ENCODE measurements around the gene NACA2. TPM values are rescaled to one million over a fixed set of nuclear protein-coding genes. Genes with fewer than 3 reads are reported as not detected.

The NACA2 gene
- total and polyA plus RNA-seq, 4 donors = 0.08 to 0.32 TPM; not detected in 2

DNA sequence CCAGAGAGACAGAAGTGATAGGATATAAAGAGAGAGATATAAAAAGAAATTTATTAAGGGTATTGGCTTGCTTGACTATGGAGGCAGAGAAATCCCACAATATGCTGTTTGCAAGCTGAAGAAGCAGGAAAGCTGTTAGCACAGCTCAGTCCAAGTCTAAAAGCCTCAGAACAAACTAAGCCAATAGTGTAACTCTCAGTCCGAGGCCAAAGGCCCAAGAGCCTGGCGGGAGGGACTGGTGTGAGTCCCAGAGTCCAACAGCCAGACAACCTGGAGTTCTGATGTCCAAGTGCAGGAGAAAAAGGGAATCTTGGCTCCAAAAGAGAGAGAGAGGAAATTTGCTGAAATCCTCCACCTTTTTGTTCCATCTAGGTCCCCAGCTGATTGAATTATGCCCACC, 30.3 kb upstream of the NACA2 start:
- no peaks in the 10 kb centered on the region for H3K27me3 ChIP-seq (ENCODE audit: control insufficient read depth in 4 of 4, insufficient read depth in 4 of 4, low read length in 3 of 4)
- H3K27ac ChIP-seq (ENCODE audit: low read depth in 1 of 2, low read length in 2 of 2) = no peak overlapping the region
- no peaks in the 10 kb centered on the region for H3K36me3 ChIP-seq (ENCODE audit: control insufficient read depth in 4 of 4, insufficient read depth in 3 of 4, low read depth in 1 of 4, low read length in 3 of 4)
- no peak overlapping the region for H3K9ac ChIP-seq (ENCODE audit: low read depth in 1 of 2, low read length in 2 of 2)
- DNase-seq (ENCODE audit: low spot score) = no peak
- 34% methylated on average over 2 of the region's 2 CpGs for WGBS
- peak; percentile 50 to 67 for TF ChIP-seq HNF4A (conservative IDR thresholded peaks at IDR 0.05)
- TF ChIP-seq HNF4G (IDR thresholded peaks at IDR 0.05) = no peak
- TF ChIP-seq SP1 (IDR thresholded peaks at IDR 0.05) = no peak
- TF ChIP-seq FOXA2 (IDR thresholded peaks at IDR 0.05) = no peak
- H3K4me1 ChIP-seq (ENCODE audit: control insufficient read depth in 4 of 4, insufficient read depth in 4 of 4, low read length in 3 of 4) = peaks cover 0 to 8% (median 4%) of the 10 kb centered on the region in 4 donors
- H3K9me3 ChIP-seq (ENCODE audit: control insufficient read depth in 4 of 4, low read length in 3 of 4) = peaks cover 0 to 5% (median 0%) of the 10 kb centered on the region in 4 donors
- H3K4me3 ChIP-seq (ENCODE audit: low read depth in 1 of 3, low read length in 3 of 3) = no peak overlapping the region

DNA sequence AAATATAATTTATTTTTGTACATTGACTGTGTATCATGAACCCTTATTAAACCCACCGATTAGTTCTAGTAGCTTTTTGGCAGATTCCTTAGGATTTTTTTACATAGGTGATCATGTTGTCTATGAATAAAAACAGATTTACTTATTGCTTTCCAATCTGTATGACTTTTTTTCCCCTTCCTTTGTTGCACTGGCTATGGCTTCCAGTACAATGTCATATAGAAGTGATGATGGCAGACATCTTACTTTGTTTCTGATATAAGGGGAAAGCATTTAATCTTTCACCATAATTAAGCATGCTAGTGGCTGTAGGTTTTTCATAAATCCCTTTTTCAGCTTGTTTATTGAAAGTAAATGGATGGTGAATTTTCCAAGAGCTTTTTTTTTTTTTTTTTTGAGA, 28.9 kb upstream of the NACA2 start:
- no peak for DNase-seq (ENCODE audit: low spot score)
- H3K4me3 ChIP-seq (ENCODE audit: low read depth in 1 of 3, low read length in 3 of 3) = no peak overlapping the region
- H3K9ac ChIP-seq (ENCODE audit: low read depth in 1 of 2, low read length in 2 of 2) = no peak overlapping the region
- no peak for TF ChIP-seq FOXA1 (IDR thresholded peaks at IDR 0.05)
- no peak for TF ChIP-seq JUND (IDR thresholded peaks at IDR 0.05)
- H3K27me3 ChIP-seq (ENCODE audit: control insufficient read depth in 4 of 4, insufficient read depth in 4 of 4, low read length in 3 of 4) = no peaks in the 10 kb centered on the region
- no peak overlapping the region for H3K27ac ChIP-seq (ENCODE audit: low read depth in 1 of 2, low read length in 2 of 2)
- H3K36me3 ChIP-seq (ENCODE audit: control insufficient read depth in 4 of 4, insufficient read depth in 3 of 4, low read depth in 1 of 4, low read length in 3 of 4) = no peaks in the 10 kb centered on the region
- 96% methylated on average over 1 of the region's 1 CpG for WGBS
- peaks cover 0 to 5% (median 0%) of the 10 kb centered on the region in 4 donors for H3K9me3 ChIP-seq (ENCODE audit: control insufficient read depth in 4 of 4, low read length in 3 of 4)
- H3K4me1 ChIP-seq (ENCODE audit: control insufficient read depth in 4 of 4, insufficient read depth in 4 of 4, low read length in 3 of 4) = peaks cover 2 to 8% (median 3%) of the 10 kb centered on the region in 4 donors

DNA sequence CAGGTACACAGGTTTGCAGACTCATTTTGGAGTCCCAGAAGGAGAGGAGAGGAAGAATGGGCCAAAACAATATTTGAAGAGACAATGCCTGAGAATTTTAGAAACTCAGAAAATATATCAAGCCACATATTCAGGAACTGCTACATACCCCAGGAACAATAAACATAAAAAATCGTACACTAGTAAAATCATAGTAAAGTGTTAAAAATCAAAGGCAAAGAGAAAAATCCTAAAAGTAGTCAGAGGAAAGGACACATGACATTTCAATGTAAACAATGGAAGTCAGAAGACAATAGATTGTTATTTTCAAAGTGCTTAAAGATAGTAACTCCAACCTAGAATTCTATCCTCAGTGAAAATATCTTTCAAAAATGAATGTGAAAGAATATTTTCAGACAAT, 28.5 kb upstream of the NACA2 start:
- Histone ChIP-seq H3K36me3 (ENCODE audit: control insufficient read depth in 4 of 4, insufficient read depth in 3 of 4, low read depth in 1 of 4, low read length in 3 of 4) (no peaks in the 10 kb centered on the region), H3K27me3 (ENCODE audit: control insufficient read depth in 4 of 4, insufficient read depth in 4 of 4, low read length in 3 of 4) (no peaks in the 10 kb centered on the region), H3K9me3 (ENCODE audit: control insufficient read depth in 4 of 4, low read length in 3 of 4) (peaks cover 0 to 5% (median 0%) of the 10 kb centered on the region in 4 donors), H3K4me1 (ENCODE audit: control insufficient read depth in 4 of 4, insufficient read depth in 4 of 4, low read length in 3 of 4) (peaks cover 0 to 4% (median under 1%) of the 10 kb centered on the region in 4 donors), H3K4me3 (ENCODE audit: low read depth in 1 of 3, low read length in 3 of 3) (no peak overlapping the region), H3K9ac (ENCODE audit: low read depth in 1 of 2, low read length in 2 of 2) (no peak overlapping the region), H3K27ac (ENCODE audit: low read depth in 1 of 2, low read length in 2 of 2) (no peak overlapping the region)
- no peak for TF ChIP-seq TAF1 (conservative IDR thresholded peaks at IDR 0.05)
- no peak for TF ChIP-seq YY1 (IDR thresholded peaks at IDR 0.05)
- TF ChIP-seq NR2F2 (IDR thresholded peaks at IDR 0.05) = no peak
- TF ChIP-seq, protein P1, sequence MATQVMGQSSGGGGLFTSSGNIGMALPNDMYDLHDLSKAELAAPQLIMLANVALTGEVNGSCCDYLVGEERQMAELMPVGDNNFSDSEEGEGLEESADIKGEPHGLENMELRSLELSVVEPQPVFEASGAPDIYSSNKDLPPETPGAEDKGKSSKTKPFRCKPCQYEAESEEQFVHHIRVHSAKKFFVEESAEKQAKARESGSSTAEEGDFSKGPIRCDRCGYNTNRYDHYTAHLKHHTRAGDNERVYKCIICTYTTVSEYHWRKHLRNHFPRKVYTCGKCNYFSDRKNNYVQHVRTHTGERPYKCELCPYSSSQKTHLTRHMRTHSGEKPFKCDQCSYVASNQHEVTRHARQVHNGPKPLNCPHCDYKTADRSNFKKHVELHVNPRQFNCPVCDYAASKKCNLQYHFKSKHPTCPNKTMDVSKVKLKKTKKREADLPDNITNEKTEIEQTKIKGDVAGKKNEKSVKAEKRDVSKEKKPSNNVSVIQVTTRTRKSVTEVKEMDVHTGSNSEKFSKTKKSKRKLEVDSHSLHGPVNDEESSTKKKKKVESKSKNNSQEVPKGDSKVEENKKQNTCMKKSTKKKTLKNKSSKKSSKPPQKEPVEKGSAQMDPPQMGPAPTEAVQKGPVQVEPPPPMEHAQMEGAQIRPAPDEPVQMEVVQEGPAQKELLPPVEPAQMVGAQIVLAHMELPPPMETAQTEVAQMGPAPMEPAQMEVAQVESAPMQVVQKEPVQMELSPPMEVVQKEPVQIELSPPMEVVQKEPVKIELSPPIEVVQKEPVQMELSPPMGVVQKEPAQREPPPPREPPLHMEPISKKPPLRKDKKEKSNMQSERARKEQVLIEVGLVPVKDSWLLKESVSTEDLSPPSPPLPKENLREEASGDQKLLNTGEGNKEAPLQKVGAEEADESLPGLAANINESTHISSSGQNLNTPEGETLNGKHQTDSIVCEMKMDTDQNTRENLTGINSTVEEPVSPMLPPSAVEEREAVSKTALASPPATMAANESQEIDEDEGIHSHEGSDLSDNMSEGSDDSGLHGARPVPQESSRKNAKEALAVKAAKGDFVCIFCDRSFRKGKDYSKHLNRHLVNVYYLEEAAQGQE (IDR thresholded peaks at IDR 0.05) = no peak
- TF ChIP-seq, protein P2, sequence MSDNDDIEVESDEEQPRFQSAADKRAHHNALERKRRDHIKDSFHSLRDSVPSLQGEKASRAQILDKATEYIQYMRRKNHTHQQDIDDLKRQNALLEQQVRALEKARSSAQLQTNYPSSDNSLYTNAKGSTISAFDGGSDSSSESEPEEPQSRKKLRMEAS (IDR thresholded peaks at IDR 0.05) = no peak
- TF ChIP-seq HNF4A (conservative IDR thresholded peaks at IDR 0.05) = no peak
- no peak for TF ChIP-seq CTCF (IDR thresholded peaks at IDR 0.05; ENCODE audit: low read depth, low read length, missing input control)
- no peak for TF ChIP-seq FOXA1 (IDR thresholded peaks at IDR 0.05)
- DNase-seq (ENCODE audit: low spot score) = no peak
- 89% methylated on average over 1 of the region's 1 CpG for WGBS
